RKO (cell line): Measurements from ENCODE around the gene CLIC6.

Experiments used
- DNase-seq: peaks from one replicate; pipeline ENCODE4 v3.0.0-alpha.2; 2016; ENCODE audit warnings: low spot score

Gene CLIC6

DNA sequence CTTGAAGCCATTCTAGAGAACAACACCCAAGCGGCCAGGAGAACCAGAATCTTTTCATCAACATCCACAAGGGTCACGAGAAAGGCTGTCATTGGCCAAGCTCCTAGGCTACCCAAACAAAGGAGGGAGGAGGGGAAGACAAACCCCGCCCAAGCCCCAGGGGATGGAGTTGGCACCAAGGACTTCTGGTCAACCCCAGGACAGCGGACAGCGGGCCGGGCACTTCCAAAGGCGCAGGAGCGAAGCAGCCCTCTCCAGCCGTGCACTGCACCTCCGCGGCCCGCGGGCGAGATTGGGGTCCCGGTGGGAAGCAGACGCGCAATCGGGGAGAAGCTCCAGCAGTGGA, at the start of gene CLIC6:
TSS of gene CLIC6 (plus strand) at position 192 of the 346 bp plus-strand sequence. CDS start 395 bp downstream, outside the sequence.
- DNase-seq = no peak

DNA sequence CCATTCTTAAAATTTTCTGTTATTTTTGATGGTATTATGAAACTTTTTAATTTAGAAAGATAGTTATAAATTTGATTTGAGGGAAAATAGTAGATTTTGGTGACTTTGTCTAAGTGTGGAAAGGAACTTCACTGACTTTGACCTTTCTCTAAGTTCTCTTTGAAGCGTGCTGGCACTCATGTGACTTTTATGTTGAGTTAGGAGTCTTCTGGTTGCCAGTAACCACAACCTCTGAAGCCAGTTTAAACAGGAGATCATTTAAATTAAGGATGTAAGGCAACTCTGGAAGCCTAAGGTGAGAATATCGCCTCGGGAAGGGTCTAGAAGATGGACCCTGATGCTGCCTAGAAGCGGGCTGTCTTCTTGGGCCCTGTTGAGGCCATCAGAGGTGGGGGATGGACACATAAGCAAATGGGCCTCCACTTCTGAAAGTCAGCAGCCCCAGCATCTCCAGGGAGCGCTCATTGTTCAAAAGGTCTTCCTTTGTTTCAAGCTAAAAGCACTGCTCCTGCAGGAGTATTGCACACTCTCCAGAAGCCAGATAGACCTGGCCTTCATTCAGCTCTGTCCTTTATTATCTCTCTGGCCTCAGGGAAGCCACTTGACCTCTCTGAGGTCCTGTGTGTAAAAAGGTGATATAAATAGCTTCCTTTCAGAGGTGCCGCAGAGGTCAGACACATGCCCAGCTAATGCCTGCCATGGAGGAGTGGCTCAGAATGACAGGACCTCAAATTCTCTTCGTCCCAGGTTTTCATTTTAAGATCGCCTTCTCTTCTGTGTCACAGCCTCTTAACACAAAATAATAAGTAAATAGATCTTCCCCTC, 48.7 kb upstream of the CLIC6 start:
- DNase-seq = no peak

DNA sequence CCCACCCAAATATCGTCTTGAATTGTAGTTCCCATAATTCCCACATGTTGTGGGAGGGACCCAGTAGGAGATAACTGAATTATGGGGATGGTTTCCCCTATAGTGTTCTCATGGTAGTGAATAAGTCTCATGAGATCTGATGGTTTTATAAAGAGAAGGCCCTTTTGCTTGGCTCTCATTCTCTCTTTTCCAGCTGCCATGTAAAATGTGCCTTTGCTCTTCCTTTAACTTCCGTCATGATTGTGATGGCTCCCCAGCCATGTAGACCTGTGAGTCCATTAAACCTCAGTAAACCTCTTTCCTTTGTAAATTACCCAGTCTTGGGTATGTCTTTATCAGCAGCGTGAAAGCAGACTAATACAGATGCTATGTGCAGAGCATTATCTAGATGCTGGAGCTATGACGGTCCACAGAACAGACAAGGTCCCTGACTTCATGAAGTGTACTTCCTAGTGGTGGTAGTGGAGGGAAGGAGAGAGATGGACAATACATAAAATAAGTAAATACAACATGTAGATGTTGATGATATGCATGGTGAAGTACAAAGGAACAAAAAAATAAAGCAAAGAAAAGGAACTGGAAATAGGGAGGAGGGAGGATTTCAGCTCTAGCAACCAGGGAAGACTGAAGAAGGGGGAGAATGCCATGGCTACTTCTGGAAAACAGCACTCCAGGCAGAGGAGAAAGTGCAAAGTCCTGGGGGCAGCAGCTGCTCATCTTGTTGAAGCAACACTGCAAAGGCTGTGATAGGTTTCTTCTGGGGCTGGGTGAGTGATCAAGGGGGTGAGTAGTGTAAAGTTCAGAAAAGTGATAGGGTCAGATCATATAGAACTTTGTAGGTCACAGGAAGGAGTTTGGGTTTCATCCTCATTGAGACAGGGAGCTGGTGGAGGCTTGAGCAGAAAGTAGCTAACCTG, 47.1 kb upstream of the CLIC6 start:
- DNase-seq = no peak

DNA sequence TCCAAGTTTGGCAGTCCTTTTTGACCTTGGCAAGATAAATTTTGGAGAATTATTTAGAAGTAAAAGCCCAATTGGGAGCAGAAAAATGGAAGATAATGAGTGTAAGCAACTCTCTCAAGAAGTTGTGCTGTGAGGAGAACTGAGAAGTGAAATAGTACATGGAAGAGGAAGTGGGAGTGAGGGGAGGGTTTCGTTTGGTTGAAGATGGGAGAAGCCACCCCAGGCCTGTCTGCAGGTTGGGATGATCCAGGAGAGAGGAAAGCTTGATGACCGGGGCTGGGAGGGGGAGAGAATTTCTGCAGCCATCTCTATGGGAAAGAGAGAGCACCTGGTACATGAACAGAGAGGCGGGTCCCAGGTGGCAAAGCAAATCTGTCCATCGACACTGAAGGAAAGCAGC, 45.3 kb upstream of the CLIC6 start:
- no peak for DNase-seq

- DNase-seq = no peak
Measured at GRCh38 chr21:34625030-34625593, 43.7 kb upstream of the CLIC6 start.

DNA sequence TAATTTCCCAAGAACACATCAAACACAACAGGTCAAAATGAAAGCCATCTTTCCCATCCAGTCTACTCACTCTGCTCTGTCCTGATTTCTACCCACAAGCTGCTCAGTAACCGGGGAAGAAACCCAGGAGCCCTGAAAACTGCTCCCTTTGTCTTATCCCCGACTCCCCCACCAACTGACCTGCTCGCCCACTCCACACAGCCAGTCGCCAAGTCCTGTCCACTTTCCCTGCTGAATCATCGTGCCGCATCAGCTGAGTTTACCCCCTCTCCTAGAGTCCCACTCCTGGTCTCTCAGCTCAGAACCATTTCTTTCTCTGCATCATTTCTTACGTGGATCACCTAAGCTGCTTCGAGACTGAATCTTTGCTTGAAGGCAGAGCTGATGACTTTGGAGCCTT, 42.7 kb upstream of the CLIC6 start:
- no peak for DNase-seq

GRCh38 chr21:34630536-34631143, 38.2 kb upstream of the CLIC6 start:
- DNase-seq = peak; percentile 59

- DNase-seq = no peak
Measured at GRCh38 chr21:34632498-34632897, 36.3 kb upstream of the CLIC6 start.

- no peak for DNase-seq
Measured at GRCh38 chr21:34635307-34635706, 33.5 kb upstream of the CLIC6 start.

DNA sequence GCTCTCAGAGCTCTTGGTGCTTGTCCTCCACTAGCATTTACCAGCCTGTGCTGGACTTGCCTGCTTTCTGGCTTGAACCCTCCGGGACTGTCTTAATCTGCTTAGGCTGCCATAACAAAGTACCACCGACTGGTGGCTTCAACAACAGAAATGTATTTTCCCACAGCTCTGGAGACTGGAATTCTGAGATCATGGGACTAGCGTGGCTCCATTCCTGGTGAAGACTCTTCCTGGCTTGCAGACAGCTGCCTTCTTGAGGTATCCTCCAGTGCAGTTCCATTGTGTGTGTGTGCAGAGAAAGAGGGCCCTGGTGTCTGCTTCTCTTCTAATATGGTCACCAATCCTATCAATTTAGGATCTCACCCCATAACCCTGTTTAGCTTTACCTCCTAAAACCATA, 31.8 kb upstream of the CLIC6 start:
- DNase-seq = no peak

- DNase-seq = no peak
Measured at GRCh38 chr21:34639250-34639649, 29.5 kb upstream of the CLIC6 start.

DNA sequence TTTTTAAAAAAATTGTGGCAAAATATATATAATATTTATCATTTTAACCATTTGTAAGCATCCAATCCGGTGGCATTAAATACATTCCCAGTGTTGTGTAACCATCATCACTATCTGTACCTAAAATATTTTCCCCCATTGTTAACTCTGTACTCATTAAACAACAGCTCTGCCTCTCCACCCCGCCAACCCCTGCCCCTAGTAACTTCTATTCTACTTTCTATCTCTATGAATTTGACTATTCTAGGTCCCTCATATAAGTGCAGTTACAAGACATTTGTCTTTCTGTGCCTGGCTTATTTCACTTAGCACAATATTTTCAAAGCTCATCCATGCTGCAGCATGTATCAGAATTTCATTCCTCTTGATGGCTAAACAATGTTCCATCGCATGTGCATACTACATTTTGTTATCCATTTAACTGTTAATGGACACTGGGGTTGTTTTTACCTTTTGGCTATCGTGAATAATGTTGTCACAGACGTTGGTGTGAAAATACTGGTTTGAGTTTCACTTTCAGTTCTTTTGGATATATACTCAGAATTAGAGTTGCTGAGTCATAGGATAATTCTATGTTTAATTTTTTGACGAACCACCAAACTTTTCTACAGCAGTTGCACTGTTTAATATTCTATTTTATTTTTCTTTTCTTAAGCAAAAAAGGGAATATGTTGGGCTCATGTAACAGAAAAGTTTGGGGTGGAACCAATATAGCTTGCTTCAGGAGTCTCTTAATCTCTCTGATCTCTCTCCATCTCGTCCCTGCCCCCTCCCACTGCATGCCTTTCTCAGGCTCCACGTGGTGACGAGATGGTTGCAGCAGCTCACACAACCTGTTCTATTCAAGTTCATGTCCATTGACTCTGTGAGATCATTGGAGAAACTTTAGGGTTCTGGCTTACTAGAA, 28.7 kb upstream of the CLIC6 start:
- no peak for DNase-seq

DNA sequence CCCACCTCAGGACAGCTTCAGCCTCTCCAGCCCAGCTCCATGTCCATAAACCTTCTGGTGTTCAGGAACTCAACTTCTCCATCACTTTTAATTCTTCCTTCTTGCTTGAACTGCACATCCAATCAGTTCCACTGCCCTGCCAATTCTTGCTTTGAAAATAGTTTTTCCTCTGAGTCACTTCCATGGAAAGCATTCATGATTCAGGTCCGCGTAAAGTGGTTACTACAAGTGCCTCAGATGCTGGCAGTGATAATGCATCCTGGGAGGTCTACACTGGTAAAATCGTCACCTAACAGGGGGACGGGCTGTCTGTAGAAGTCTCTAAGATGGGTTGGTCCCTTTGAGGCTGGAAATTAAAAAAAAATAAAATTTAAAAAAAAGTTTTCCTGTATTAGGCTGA, 27.9 kb upstream of the CLIC6 start:
- peak; percentile 65 for DNase-seq

DNA sequence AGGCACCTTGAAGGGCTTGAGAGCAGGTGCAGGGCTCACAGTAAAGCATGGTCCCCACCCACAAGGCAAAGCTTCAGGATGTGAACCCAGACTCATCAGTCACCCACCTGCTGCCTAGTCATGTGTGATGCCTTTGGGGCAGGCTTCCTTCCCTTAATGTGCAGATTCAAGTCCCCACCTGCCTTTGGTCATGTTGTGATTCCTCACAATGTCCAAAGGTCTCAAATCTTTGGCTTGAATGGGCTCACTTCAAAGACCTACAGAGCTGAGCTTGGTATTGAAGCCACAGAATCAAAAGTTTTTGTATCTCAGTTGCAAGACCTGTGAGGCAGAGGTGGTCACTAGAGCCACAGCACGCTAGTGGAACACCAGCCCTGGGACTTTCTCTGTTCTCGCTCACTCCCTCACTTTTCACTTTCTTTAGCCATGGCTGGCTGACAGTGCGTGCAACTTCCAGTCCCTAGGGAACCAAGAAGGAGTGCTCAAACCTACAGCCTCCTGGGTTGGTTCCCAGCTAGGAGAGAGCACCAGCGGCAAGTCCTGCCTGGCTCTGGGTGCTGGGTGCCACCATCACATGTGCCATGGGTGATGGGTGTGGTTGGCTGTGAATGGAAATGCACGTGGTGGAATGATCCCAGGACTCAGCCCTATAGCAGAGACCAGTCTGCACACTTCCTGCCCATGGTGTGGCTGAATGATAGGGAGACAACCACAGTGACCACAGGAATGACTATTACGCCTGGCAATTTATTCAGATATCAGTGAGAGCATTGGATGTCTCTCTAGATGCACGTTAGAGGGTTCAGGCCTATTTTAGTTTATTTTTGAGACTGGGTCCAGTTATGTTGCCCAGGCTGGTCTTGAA, 26.4 kb upstream of the CLIC6 start:
- no peak for DNase-seq

DNA sequence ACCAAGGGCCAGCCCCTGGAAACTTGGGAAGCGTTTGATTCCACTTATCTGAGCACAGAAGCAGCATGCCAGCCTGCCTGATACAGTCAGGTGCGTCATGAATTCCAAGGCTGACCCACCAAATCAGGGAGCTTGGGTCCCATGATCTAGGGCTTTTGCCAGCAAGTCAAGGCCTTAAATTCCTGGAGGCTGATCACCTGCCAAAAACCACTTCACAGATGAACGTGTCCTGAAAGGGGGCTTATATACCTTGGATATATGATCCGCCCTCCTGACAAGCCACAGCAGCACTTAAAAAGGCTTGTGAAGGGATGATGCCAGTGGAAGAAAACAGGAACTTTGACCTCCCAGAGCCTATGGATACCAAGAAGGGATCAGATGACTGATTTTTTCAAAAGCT, 24.0 kb upstream of the CLIC6 start:
- no peak for DNase-seq

DNA sequence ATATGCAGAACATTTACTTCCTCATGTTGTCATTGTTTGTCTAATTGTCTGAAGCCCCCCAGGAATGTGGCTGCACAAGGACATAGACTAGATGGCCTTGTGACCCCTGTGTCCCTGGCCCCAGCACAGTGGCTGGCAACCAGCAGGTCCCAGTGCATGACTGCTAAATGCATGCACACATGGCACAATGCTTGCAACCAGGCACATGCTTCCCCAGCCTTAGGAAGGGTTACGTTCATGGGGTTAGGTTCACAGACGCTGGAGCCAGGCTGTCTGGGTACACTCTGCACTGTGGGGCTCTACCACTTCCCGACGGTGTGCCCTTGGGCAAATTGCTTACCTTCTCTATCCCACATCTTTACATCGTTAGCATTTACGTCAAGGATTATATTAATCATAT, 21.2 kb upstream of the CLIC6 start:
- no peak for DNase-seq

DNA sequence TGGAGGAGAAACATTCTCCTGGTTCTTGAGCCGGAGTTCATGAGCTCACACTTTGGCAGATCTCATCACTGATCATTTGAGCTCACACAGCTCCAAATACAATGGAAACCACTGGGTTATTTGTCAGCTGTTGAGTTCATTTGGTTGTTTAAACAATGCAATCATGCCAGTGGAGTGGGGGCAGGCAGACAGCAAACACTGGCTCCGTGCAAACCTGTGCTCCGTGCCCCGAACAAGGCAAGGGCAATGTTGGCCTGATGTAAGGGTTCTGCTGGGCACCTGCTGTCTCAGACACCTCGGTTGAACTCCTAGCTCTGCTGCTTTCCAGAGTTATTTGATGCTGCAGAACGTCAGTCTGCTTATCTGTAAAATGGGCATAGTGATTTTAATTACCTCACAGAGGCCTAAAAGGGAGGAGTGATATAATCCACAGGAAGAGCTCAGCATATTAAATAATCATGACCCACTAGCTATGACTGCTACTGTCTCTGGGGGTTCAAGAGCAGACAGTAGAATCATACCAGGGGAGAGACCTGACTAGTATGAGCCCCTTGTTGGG, 20.0 kb upstream of the CLIC6 start:
- no peak for DNase-seq

GRCh38 chr21:34649400-34649799, 19.4 kb upstream of the CLIC6 start:
- DNase-seq = no peak

- no peak for DNase-seq
Measured at GRCh38 chr21:34650861-34651431, 17.8 kb upstream of the CLIC6 start.

DNA sequence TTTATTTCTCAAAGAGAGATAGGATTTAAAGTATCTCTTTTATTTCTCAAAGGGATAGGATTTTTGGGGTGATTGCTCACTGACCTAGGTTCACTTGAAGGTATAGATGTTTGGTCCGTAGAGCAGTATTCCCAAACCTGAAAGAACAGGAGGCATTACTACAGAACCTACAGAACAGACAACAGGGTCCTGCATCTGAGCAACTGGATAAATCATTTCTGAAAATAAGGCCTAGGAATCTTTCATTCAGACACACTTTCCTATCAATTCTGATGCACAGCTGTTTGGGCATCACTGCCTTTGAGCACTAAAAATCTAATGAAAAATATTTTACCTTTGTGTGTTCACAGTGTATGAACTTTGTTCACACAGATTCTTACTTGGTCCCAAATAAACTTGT, 17.2 kb upstream of the CLIC6 start:
- DNase-seq = no peak
